Measurements from ENCODE around the gene HMOX1.

DNA sequence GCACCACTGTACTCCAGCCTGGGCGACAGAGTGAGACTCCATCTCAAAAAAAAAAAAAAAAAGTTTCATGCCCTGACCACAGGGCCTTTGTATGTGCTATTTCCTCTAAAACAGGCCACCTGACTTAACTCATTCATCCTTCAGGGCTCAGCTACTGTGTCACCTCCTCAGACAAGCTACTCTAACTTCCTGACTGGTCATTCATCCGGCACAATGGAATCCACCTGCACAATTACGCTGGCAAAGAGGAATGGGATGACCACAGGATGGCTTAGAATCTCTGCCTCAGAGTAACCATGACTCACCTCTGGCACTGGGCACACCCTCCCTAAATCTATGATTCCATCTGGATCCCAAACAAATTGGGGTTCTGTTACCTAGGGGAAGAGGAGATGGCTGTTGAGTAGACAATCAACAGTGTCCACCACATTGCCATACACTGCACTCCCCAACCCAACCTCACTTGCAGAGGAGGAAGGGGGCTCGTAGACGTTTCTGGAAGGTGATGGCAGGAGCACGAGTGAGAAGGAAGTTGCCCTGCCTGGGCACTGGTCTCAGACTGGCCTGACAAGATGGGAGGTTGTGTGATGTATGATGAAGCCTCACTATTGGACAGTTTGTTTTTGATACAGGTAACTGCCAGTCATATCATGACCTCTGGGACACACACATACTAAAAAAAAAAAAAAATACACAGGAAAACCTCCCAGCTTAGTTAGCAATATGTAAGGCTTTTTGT, 22.8 kb upstream of the HMOX1 start:
- TF ChIP-seq POLR2A (IDR thresholded peaks at IDR 0.05), result no peak
- TF ChIP-seq, protein P1, sequence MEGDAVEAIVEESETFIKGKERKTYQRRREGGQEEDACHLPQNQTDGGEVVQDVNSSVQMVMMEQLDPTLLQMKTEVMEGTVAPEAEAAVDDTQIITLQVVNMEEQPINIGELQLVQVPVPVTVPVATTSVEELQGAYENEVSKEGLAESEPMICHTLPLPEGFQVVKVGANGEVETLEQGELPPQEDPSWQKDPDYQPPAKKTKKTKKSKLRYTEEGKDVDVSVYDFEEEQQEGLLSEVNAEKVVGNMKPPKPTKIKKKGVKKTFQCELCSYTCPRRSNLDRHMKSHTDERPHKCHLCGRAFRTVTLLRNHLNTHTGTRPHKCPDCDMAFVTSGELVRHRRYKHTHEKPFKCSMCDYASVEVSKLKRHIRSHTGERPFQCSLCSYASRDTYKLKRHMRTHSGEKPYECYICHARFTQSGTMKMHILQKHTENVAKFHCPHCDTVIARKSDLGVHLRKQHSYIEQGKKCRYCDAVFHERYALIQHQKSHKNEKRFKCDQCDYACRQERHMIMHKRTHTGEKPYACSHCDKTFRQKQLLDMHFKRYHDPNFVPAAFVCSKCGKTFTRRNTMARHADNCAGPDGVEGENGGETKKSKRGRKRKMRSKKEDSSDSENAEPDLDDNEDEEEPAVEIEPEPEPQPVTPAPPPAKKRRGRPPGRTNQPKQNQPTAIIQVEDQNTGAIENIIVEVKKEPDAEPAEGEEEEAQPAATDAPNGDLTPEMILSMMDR (IDR thresholded peaks at IDR 0.05), result no peak
